NCI-H226 (cell line): ENCODE results near the gene SASH1.
A peak's percentile ranks its signal among the peaks of the same experiment; 100 is the strongest.

ENCODE experiments used
- DNase-seq: peaks from one replicate; pipeline ENCODE4 v3.0.0-alpha.2; 2015

SASH1 gene

DNA sequence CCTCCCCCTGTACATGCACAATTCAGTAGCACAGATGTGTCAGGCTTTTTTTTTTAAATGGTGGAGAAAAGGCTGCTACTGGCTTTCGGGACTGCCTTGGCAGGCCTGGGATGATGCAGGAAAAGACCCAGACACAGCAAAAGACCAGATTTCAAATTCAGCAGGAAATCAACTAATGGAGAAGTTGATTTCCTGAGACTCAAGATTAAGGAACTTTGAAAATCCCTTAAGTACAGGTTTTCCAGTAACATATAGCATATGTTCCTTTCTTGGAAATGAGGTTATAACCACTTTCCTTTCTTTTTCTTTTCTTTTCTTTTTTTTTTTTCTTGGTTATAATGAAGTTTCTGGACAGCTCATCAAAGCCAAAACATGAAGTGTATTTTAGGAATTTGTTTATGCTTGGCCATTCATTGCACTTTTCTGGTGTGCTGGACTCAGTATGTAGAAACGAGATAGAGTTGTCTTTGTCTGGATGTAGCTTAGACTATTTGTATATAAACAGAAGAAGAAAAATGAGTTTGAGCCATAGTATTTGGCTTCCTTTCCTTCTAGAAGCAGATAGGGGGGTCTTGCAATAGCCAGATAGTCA is 119.4 kb downstream of the SASH1 start:
- DNase-seq = no peak

DNA sequence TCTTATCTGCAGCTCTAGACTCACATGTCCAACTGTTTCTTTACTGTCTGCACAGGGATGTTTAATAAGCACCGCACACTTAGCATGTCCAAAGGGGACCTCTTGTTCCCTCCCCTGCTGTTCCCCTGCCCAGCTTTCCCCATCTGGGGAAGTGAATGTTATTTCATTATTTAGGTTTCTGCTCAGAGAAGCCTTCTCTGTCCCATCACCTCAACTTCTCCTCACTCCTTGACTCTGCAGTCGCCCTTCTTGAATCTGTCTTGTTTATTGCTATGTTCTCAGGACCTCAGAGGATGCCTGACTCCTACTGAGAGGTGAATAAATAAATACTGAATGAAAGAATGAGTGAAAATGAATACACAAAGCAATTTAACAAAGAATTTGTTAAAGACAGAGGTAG is 121.0 kb downstream of the SASH1 start:
- DNase-seq = no peak

DNA sequence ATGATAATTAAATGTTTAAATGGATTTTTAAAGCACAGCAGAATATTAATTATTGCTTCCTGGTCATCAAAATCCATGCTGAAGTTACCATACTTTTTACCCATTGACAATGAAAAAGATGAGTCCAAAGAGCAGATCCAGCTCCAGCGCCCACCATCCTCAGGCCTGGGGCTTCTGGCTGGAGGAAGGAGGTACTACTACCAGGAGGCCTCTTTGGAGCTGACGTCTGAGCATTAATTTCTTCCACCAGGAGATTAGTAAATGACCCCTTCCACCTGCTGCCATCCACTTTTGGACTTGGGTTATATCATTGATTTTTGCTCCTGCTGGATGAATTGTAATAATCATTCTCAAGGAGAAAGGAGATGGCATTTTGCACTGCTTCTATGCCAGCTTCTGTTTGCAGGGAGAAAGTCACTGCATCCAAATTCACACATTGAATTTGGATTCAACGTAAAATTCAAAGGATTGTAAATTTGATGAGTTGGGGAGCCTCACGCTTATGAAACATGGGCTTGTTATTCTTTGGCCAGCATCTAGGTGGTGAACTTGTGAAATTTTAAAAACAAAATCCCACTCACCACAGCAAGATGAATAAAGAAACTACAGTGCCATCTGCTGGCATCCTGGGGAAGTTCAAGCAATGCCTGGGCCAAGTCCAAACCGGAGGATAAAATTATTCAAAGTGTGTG is 121.8 kb downstream of the SASH1 start:
- peak; percentile 26 for DNase-seq

DNA sequence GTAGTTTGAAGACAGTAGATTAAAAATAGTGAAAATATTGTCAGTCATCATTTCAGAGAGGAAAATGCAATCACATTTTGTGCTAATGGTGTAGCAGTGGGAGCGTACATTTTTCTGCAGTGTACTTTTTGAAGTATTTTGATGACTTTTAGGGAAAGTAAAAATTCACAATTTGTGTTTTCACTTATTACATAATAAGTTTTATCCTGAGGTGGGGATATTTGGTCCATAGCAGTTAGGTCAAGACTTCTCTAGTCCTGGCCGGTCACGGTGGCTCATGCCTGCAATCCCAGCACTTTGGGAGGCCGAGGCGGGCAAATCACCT is 122.3 kb downstream of the SASH1 start:
- no peak for DNase-seq

DNA sequence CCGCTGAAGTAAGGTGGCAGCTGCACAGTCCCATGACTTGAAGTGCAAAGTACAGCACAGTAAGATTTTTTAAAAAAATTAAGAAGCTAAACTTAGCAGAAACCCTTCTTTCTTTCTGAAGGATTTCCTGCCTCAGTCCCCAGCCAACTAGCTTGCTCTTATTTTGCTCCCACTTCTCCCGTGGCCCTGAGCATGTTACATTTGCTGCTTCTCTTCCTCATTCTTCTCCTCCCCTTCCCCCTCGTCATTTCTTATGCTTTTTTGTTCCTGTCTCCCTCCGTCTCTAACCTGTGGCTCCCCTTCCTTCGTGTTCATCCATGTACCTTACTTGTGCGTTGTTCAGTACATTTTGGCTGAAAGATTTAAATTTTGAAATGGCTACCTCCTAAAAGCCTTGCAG is 123.0 kb downstream of the SASH1 start:
- no peak for DNase-seq

DNA sequence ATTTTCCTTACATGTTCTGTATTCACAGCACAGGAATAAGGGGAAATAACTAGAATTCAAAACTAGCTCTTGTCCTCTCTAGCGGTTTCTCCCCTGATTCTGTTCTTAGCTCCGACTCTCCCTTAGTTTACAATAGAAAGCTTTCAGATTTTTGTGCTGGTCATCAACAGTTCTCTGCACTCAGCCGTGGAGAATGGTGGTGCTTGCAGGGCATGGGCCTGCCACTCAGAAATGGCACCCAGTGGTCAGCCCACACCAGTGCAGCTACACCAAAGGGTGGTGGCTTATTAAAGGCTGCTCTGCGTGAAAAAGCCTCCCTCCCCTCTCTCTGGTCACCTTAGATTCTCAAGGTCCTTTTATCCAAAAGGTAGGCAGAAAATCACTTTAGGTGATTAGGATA is 123.5 kb downstream of the SASH1 start:
- DNase-seq = no peak

DNA sequence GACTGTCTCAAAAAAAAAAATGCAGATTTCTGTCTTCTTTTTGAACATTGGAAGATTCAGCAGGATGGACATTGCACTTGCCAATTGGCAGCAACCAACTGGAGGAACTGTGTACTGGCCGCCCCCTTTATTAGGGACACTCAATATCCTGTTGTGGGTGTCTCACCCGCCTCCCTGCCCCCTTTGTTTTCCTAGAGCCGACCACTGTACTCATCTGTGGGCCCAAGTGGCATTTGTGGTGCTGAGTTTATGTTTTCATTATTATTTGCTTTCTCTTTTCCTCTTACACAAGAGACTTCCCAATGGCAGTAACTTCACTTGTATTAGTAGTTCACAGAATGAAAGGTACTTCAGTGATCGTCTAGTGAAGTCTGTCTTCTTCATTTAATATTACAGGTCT is 125.3 kb downstream of the SASH1 start:
- DNase-seq = no peak

DNA sequence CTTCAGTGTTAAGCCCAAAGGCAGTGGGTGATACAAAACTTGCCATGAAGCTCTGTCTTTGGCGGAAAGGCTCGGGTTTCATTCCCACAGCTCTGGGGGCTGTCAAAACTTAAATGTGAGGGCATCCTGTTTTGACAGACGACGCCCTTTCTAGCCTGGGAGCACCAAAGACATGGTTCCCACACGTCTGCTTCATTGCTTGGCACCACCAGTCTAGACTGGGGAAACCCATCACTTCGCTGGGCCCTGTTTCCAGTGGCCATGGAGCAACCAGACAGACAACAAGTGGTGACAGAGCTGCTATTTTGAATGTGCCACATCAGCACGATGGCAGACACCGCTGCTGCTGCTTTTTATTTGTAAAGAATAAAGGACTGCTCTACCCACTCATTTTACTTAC is 127.5 kb downstream of the SASH1 start:
- no peak for DNase-seq

DNA sequence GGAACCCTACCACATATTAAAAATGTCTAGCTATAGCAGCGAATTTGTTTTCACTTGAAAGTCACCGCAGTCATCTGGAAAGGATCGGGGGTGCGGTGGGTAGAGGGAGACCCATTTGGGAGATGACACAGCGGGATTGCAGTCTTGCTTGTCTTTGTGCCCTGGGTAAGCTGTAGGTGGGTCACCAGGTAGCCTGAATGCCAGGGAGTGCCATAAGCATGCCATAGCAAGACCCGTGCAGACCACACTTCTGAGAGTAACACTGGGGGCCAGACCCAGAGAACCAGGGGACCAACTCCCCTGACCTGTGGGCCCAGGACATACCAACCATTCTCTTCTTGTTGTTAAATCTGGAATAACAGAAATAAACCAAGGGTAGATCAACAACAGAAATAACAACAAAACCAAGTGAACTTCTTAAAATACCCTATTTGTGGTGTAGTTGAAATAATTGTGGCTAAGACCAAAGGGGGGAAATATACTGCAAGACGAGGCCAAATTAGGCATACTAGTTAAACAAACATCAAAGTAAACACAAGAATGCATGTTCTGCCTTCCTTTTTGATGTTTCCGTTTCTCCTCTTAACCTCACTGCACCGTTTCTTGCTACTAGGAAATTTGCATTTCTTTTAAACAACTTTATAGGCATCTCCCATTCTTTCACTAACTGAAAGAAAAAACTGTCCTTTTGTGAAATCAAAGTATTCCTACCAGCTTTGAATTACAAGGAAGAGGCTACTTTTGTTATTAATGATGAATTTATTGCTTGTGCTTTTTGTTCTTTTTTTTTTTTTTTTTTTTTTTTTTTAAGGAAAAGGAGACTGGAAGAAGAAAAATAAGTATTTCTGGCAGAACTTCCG is 128.2 kb downstream of the SASH1 start:
- DNase-seq = no peak

DNA sequence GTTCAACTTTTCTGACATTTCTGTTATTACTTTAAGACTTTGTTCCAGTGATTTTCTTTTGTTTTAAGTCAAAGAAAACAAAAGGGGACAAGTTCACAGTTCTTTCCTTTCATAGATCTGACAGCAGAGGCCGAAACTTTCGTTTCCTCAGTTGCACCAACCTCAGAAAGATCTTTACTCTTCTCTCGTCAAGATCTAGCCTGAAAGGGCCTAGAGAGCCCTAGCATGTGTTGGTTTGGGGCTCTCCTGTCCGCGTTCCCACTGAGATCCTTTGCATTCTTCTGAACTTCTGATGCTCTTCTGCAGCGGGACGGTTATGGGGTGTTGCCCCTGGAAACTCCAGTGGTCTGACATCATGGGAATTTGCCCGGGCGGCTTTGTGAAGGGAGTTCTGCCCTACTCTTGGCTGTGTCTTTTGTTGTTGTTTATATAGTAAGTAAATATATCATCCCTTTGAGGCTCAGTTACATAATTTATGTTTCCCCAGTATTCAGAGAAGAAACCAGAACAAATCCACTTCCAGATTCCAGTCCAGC is 129.1 kb downstream of the SASH1 start:
- DNase-seq = no peak

DNA sequence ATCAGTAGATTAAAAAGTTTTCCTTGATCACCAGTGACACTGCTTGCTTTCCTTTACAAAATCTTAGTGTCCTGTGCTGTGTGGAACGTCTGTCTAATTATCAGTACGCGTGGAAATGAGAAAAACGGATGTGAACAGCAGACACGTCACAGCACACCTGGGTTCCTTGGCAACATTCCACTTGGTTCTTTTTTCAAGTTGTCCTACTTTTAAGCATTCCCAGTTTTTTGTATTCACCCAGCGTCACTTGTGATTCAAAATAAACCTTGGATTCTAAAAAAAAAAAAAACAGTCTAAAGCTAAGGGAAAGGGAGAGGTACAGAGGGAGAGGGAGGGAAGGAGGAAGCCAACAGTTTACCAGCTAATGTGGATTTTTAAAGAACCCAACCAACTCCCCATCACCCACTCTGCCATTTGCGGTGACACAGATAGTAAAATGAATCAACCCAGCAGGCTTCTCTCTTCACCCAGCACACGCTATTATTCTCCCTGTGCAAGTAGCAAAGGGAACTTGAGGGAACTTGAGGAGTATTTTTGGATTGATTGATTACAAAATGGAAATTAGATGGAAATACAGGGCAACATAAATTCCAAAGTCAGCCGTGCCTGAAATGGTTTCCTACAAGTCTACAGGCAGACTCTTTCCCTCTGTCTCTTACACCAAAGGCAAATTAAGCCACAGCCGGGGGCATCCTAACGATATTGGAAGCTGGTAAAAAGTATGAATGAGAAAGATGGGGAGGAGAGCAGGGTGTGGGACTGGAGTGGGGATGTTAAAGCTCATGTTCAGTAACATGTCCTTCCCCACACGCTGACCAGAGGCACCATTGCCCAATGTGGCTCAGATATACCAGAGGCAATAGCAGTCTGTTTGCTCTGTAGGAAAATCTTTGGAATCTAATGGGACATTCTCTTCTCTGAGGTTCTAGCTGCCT is 129.8 kb downstream of the SASH1 start:
- no peak for DNase-seq

DNA sequence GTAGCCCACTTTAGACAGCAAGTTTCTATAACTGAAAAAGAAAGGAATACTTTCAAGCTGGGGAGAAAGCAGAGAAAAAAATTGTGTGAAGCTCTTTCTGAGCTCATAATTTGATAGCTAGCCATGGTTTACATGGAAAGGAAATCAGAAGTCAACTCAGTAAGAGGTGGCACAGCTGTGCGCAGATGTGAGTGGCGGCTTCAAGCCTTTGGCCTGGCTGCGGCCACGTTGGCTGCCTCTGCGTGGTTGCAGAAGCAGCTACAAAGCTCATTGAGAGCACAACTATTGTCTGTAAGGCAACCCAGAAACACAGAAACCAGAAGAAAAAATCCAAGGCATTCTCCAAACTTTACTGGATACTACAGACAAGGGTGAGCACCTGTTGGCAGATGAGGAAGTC is 136.9 kb downstream of the SASH1 start:
- DNase-seq = no peak

DNA sequence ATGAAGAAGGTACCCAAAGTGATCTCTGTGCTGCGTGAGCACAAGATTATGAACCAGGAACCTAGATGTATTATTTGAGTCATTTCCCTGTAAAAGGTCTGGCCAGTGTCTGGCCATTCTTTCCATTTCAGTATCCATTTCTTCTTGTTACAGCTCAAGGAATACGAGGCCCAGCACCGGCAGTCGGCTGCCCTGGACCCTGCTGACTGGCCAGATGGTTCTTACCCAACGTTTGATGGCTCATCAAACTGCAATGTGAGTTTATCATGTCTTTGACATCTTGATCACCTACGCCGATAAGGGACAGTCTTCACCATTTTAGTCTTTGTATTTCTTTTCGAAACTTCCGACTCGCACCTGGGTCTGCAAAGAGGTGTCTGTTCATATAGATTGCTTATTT is 144.8 kb downstream of the SASH1 start:
- no peak for DNase-seq

DNA sequence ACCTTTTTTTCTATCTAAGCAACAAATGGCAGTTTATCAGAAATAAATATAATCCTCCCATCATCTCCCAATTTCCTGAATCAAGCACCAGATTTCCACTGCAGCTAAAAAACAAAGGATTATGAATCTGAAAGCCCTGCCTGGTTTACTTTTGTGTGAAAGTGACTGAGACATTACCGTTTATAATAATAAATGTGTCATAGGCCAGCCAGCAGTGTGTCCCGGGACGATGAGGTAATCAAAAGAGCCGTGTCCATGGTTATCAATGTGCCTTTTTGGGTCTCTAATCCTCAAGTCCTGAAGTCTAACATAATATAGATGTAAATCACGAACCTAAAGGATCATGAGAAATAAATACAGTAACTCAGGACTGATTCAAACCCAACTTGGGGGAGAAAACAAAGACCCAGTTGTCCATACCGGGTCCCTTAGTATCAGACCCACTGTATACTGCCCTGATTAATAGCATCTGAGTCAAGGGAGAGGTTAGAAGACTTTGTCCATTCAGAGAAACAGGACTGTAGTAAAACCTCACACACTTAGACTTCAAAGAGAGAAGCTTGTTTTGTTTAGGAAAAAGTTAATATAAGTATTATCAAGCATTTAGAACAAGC is 149.1 kb downstream of the SASH1 start:
- DNase-seq = no peak

DNA sequence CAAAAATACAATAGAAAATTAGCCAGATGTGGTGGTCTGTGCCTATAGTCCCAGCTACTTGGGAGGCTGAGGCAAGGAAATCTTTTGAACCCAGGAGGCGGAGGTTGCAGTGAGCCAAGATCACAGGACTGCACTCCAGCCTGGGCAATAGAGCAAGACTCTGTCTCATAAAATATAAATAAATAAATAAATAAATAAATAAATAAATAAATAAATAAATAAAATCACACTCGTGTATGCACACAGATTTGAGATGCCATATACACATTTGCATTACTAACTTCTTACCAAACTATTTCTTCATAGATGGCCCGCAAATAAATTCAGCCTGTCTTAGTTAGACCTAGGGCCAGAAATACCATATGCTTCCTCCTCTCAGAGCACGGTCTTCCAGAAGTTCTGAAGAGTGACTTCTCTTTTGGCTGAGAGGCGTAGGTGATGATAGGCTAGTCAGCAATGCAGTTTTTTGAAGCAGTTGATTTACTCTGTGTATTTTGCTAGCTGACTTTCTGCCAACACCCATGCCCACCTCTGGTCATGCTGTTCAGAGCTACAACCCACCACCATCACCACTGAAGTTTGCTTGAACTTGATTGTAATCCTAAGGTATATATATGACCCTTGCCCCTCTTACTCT is 150.1 kb downstream of the SASH1 start:
- no peak for DNase-seq

DNA sequence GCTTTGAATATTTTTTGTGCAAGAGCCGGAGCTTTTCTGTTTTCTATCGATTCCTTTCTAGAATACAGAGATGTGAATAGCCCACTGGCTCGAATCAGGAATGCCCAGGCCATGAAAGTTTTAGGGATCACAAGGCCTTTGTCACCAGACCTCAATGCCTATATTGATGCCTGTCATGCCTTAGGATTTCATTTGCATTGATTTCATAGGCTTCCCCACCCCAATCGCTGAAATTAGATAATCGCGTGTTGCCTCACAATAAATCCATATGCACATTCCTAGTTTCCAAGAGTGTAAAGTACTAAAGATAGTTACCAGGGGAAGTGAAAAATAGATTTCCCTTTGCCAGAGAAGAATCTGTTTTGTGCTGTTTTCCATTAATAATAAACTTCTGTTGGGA is 150.8 kb downstream of the SASH1 start:
- no peak for DNase-seq

DNA sequence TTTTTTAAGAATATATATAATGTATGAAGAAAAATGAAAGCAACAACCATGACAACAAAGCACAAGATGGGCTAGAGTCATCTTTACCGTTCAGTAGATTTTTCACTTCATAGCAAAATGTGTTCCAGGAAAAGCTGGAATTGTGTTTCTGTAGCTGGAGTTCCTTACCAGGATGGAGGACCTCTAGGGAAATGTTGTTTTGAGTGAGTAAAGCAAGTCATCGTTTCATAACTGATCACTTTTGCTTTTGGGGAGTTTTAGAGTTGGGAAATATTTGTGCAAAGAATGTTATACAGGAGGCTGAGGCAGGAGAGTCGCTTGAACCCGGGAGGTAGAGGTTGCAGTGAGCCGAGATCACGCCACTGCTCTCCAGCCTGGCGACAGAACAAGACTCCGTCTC is 151.6 kb downstream of the SASH1 start:
- no peak for DNase-seq

DNA sequence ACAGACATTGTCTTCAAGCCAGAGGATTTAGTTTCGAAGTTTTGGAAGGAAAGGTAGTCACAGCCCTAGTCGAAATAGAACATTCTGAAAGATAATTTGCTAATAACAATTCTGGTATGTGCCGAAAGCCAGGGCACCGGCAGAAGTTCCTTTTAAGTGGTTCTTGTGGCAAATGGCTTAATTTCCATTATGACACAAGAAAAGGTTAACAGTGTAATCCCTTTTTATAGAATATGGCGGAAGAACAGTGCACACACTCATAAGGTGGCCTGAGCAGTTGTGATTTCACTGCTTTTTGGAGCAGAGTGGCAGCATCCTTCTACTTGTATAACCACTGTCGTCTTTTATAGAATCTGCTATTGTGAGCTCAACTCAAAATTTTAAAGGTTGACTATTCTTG is 152.4 kb downstream of the SASH1 start:
- DNase-seq = no peak

DNA sequence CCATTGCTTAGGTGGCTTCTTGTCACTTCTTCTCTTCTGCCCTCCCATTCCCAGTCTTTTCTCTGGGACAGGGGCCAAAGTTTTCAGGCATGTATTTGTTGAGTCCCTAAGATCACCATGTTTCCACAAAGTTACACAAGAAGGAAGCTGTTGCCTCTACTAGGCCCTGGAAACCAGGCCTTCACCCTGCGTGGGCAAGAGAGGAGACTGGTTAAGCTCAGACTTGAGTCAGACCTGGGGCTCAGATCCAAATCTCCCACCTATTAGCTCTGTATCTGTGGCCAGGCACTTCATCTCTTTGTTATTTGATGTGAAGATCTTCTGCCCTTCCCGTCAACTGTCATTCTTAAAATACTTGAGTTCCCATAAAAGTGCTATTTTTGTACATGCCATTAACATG is 154.6 kb downstream of the SASH1 start:
- no peak for DNase-seq

DNA sequence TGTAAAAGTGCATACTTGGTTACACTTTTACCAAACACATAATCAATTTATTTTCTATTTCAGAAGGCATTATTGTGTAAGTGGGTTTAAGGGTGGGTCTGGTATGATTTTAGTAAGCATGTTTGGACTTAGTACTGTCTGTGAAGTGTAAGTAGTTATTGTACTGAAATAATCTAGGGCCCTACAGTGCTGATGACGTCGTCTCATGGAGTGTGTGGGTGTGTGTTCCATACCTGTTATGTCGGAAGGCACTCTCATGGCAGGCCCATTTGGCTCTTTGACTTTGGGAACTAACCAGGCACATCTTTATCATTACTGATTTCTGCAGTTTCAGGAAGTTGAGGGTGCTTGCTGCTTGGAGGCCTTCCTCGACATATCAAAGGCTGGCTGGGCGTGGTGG is 155.1 kb downstream of the SASH1 start:
- no peak for DNase-seq

DNA sequence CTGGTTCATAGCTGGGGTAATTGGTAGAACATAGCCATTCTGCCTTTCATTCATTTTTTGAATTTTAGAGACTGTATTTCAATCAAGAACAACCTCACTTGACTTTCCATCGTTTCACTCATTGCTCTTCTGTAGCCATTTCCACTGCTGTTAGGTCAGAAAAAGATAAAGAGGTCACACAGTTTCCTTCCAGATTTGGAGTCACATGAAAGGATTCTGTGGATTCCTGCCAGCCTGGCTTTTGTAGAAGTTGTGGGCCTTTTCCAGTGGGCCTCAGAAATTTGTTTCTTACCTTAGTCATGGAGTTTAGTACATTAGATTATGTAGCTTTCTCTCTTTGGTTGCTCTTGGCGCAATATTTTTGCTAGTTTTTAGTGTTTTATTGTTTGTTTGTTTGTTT is 157.8 kb downstream of the SASH1 start:
- no peak for DNase-seq

DNA sequence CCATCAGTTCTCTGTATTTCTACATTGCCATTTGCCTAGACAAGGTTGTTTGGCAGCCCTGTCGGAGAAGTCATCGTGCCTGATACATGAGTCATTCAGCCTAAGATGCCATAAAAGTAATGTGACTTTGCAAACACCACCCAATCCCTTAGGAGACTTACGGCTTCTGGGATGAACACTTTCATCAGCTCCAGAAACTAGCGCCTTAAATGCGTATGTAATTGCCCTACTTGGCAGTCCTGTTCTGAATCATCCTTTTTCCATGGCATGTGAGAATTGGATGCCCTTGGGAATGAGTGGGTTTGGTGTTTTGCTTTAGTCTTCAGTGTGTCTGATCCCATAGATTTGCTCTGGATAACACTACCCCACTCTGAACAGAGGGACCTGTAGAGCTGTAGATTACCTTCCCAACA is 158.5 kb downstream of the SASH1 start:
- no peak for DNase-seq
